NCI-H187 (cell line): ENCODE results near the gene SDHB.
"Not testable (repeated sequence)": the region's sequence is repeated elsewhere in the genome, so short reads cannot be mapped to it uniquely, and the experiment has no call there.

ENCODE experiments used
- DNase-seq, 2 experiments: peaks; one replicate each; lab custom pipeline; 2025; lab: John Stamatoyannopoulos, UW

SDHB gene

DNA sequence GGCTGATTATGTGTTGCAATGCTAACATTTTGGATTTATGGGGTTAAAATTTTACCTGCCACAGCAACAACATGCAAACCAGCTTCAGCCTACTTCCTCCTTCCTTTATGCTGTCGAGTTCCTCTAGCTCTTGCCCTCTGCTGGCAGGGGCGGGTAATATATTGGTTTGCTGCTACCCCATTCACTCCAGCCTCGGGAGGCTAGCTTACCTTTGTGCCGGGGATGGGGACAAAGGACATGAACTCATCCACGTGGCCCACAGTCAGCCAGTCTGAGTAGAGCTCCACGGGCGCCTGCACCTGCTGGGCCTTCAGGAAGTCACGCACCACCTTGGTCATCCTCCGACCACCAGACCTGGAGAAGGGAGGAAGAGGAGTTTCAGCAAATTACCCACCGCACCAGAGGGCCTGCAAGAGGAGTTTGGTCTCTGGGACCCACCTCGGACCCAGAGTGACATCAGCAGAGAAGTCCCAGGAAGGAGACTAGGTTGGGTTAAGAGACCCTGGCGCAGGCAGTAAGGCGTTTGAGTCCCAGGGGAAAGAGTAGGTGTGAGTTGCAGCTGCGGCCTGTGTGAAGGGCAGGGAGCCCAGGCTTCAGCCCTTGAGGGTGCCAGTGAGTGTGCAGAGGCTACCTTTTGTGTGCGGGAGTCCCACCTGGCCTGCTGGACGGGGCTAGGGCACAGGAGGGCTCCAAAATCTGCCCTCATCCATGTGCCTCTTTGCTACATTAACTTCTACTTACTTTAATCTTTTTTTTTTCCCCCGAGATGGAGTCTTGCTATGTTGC, 21.8 kb upstream of the SDHB start:
- DNase-seq = no peak

- no peak for DNase-seq
Measured at GRCh38 chr1:17071794-17072193, 18.0 kb upstream of the SDHB start.

GRCh38 chr1:17070163-17070525, 16.3 kb upstream of the SDHB start:
- DNase-seq = no peak

DNA sequence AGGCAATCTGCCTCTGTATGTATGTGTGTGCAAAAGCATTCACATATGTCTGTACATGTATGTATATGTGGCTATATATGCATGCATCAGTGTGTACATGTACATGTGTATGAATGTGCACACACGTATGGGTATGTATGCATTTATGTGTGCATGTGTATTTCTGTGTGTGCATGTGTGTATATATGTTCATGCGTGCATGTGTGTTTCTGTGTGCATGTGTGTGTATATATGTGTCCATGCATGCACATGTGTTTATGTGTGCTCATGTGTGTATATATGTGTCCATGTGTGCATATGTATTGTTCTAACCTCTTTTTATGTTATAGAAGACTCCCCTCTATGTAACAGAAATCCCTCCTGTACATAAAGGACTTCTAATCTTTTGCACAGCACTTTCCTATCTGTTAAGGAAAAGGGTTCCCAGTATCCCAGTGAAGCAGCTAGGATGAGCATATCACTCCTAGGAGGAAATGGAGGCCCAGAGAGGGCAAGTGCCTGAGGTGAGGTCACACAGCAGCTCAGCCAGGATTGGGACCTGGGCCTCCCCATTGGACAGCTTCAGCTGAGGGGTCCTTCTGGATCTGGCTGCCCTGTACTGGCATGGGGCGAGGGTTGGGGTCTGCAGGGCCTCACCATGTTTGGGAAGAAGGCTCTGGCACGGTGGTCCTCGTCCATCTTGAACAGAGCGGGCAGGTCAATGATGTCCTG, 15.8 kb upstream of the SDHB start:
- DNase-seq = no peak

GRCh38 chr1:17068789-17069188, 15.0 kb upstream of the SDHB start:
- DNase-seq = no peak

- DNase-seq = no peak
Measured at GRCh38 chr1:17067465-17068240, 13.8 kb upstream of the SDHB start.

DNA sequence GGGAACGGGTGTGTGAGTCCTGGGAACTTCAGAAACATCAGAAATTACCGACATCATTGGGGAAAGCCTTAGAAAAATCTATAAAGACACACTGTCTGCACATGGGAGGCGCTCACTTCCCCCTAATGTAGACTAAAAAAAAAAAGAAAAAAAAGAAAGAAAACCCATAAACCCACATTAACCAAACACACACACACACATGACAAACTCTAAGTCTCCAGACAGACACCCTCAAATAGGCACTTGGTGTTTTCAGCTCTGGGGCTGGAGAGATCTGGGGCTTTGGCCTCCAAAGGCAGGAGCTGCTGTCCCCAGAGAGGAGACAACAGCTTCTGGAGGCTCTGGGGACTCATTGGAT, 13.2 kb upstream of the SDHB start:
- DNase-seq = no peak

DNA sequence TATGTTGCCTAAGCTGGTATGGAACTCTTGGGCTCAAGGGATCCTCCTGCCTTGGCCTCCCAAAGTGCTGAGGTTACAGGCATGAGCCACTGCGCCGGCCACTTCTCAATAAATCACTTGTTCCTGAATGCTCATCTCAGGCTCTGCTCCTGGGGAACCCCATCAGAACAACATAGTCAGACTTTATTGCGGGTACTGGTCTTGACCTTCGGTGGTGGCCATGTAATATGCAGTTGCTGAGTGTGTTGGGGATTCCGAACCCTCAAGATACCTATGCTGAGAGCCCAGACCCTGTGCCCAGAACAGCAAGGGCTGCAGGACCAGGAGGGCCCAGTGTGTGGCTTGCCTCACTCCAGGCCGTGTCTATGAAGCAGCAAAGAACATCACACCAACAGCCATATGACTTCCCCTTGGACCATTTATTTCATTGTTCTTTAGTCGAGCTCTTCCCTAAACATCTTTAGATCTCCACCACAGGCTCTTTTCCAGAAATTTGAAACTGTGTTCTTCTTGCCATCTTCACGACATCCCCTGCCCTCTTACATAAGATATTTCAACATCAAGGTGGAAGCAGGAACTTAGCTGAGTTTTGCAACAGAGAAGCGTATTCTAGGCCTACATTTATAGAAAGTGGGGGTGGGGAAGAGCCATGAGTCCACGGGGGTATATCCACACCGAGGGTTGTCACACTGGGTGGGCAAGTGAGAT, 12.7 kb upstream of the SDHB start:
- no peak for DNase-seq

GRCh38 chr1:17065666-17066065, 11.8 kb upstream of the SDHB start:
- DNase-seq = no peak

- DNase-seq = not testable (repeated sequence)
Measured at GRCh38 chr1:17062751-17063150, 8.9 kb upstream of the SDHB start.

- no peak for DNase-seq
Measured at GRCh38 chr1:17061892-17062291, 8.1 kb upstream of the SDHB start.

GRCh38 chr1:17061486-17061885, 7.7 kb upstream of the SDHB start:
- no peak for DNase-seq

- DNase-seq = no peak
Measured at GRCh38 chr1:17060306-17060749, 6.5 kb upstream of the SDHB start.

GRCh38 chr1:17059391-17060305, 5.8 kb upstream of the SDHB start:
- DNase-seq = no peak

- no peak for DNase-seq
Measured at GRCh38 chr1:17056551-17056950, 2.7 kb upstream of the SDHB start.

- no peak for DNase-seq
Measured at GRCh38 chr1:17055801-17056200, 2.0 kb upstream of the SDHB start.

DNA sequence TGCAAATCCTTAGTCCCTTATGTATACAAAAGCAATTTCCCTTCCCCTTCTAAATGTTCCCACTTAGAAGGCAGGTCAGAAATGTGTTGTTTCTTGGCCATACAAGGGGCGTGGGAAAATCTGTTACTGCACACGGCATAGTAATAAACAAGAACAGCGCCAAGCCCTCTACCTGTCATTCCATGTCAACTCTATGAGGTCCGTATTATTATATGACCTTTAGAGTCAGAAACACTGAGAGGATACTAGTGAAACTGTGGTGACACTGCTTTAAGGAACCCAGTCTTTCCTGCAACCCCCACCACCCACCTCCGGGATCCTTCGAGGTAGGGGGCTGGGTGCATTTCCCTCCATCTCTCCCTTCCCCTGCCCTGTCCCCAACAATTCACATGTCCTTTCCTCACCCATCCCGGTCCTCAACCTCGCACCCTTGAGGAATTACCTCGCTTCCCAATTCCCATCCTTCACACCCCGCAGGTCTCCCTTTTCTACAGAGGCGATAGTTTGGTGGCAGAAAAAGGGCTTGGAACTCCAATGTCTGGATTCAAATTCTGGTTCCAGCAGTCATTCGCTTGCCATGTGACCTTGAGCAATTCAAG, 647 bp downstream of the SDHB start:
- DNase-seq = no peak

- no peak for DNase-seq
Measured at GRCh38 chr1:17052641-17053040, 1.2 kb downstream of the SDHB start.

- no peak for DNase-seq
Measured at GRCh38 chr1:17052038-17052437, 1.8 kb downstream of the SDHB start.

- DNase-seq = no peak
Measured at GRCh38 chr1:17047924-17048323, 5.9 kb downstream of the SDHB start.

DNA sequence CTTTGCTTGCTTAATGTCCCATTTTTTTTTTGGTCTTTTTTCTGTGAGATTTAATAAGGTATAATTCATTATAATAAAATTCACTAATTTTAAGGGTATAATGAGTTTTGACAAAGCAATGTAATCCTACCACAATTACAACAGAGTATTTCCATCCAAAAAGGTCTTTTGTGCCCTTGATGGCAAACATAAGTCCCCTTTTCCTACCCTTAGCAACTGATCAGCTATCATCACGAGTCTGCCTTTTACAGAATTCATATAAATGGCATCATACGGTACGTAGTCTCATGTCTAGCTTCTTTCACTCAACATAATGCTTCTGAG, 7.5 kb downstream of the SDHB start:
- no peak for DNase-seq
